ENCODE results near the gene ADAMTSL3. TPM values are rescaled to one million over a fixed set of nuclear protein-coding genes. Genes with fewer than 3 reads are reported as not detected.
"Not testable (repeated sequence)": the region's sequence is repeated elsewhere in the genome, so short reads cannot be mapped to it uniquely, and the experiment has no call there.

The ADAMTSL3 gene
- total RNA-seq, 8 experiments from 2014 or later, result 0.08 to 53.7 (median 0.32) TPM

DNA sequence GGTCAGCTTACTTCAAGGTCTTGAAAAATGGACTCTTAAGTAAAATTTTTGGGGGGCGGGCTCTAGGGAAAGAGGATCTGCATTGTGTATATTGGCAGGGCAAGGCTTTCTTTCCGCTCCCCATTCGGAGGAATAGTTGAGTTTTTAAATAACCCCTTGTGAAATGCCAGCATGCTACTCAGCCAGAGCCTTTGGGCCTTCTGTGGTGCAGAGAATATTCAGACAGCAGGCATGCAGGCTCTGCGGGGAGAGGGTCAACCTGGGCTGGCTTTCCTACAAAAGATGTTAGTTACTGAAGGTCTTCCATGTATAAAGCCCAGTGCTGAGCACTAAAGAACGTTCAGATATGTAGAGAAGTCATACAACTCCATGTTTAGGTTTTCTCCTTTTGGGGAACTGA, 40.6 kb downstream of the ADAMTSL3 start:
- in situ Hi-C loops (cut with MboI; ENCODE audit: low pct_unique_long_range_greater_than_20kb in 2 of 9, low sequenced_read_pairs in 9 of 9, unreplicated experiment in 9 of 9), result no loop called here
- 25 to 93% (median 57%) methylated on average over 2 to 5 of the region's 5 CpGs; no CpG with 5 or more reads in 2 of the 10 experiments for WGBS, 10 experiments
- peak in 1 of 8 experiments; percentile 2 for ATAC-seq (replicated peaks in 6 of 8)

GRCh38 chr15:83695246-83695645, 41.3 kb downstream of the ADAMTSL3 start:
- H3K27ac ChIP-seq, result no peak overlapping the region
- 0 to 80% (median 17%) methylated on average over 1 to 2 of the region's 3 CpGs; no CpG with 5 or more reads in 1 of the 10 experiments for WGBS, 10 experiments
- peak in 3 of 8 experiments; percentile 4 to 38 (median 9) for ATAC-seq (replicated peaks in 6 of 8)
- no peak overlapping the region for H3K4me3 ChIP-seq
- no peaks in the 10 kb centered on the region for H3K4me1 ChIP-seq (replicated peaks in 1 of 2)
- in situ Hi-C loops (cut with MboI; ENCODE audit: low pct_unique_long_range_greater_than_20kb in 2 of 9, low sequenced_read_pairs in 9 of 9, unreplicated experiment in 9 of 9), result no loop called here

More for the DNA sequence above, 40.6 kb downstream of the ADAMTSL3 start:
- Histone ChIP-seq H3K27ac (no peak overlapping the region), H3K4me3 (no peak overlapping the region), H3K4me1 (replicated peaks in 1 of 2) (no peaks in the 10 kb centered on the region)

DNA sequence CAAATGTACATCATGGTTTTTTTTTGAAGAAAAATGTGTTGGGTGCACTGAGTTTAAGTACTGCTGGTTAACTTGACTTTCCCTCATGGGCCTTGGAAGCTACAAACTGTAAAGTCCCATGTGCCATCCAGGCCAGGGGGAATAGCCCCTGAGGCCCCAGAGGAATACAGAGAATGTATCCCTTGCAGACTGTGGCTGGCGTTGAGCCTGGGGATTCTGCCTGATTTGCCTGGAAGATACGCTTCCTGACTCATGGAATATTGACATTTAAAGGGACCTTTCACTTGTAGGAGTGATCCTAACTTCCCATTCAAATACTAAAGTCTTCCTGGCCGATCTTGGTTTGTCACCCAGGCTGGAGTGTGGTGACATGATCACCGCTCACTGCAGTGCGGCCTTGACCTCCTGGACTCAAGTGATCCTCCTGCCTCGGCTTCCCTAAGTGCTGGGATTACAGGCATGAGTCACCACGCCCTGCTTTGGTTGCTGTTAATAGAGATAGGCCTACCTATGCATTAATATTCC, 42.0 kb downstream of the ADAMTSL3 start:
- no peaks in the 10 kb centered on the region for H3K4me1 ChIP-seq (replicated peaks in 1 of 2)
- no peak overlapping the region for H3K27ac ChIP-seq
- H3K4me3 ChIP-seq, result no peak overlapping the region
- 33 to 93% (median 82%) methylated on average over 2 to 5 of the region's 7 CpGs; no CpG with 5 or more reads in 3 of the 10 experiments for WGBS, 10 experiments
- in situ Hi-C loops (cut with MboI; ENCODE audit: low pct_unique_long_range_greater_than_20kb in 2 of 9, low sequenced_read_pairs in 9 of 9, unreplicated experiment in 9 of 9), result no loop called here
- no peak for ATAC-seq (replicated peaks in 6 of 8)

- in situ Hi-C loops (cut with MboI; ENCODE audit: low pct_unique_long_range_greater_than_20kb in 2 of 9, low sequenced_read_pairs in 9 of 9, unreplicated experiment in 9 of 9), result no loop called here
- ATAC-seq (replicated peaks in 6 of 8), result no peak
- Histone ChIP-seq H3K4me3 (no peak overlapping the region), H3K27ac (no peak overlapping the region), H3K4me1 (replicated peaks in 1 of 2) (no peaks in the 10 kb centered on the region)
Measured at GRCh38 chr15:83697716-83698115, 43.8 kb downstream of the ADAMTSL3 start.

- Histone ChIP-seq H3K4me1 (replicated peaks in 1 of 2) (no peaks in the 10 kb centered on the region), H3K4me3 (no peak overlapping the region), H3K27ac (no peak overlapping the region)
- peak in 3 of 8 experiments; percentile 50 to 61 (median 55) for ATAC-seq (replicated peaks in 6 of 8)
- in situ Hi-C loops (cut with MboI; ENCODE audit: low pct_unique_long_range_greater_than_20kb in 2 of 9, low sequenced_read_pairs in 9 of 9, unreplicated experiment in 9 of 9), result no loop called here
- 59 to 91% (median 60%) methylated on average over 1 to 3 of the region's 3 CpGs; no CpG with 5 or more reads in 5 of the 10 experiments for WGBS, 10 experiments
Measured at GRCh38 chr15:83698294-83698693, 44.4 kb downstream of the ADAMTSL3 start.

GRCh38 chr15:83699028-83699427, 45.1 kb downstream of the ADAMTSL3 start:
- WGBS, 10 experiments, result 0 to 50% (median 0%) methylated on average over 1 to 2 of the region's 2 CpGs; no CpG with 5 or more reads in 1 of the 10 experiments
- ATAC-seq (replicated peaks in 6 of 8), result peak in 3 of 8 experiments; percentile 69 to 84 (median 69)
- in situ Hi-C loops (cut with MboI; ENCODE audit: low pct_unique_long_range_greater_than_20kb in 2 of 9, low sequenced_read_pairs in 9 of 9, unreplicated experiment in 9 of 9), result no loop called here
- no peak overlapping the region for H3K4me3 ChIP-seq
- no peak overlapping the region for H3K27ac ChIP-seq
- no peaks in the 10 kb centered on the region for H3K4me1 ChIP-seq (replicated peaks in 1 of 2)

- ATAC-seq (replicated peaks in 6 of 8), result no peak
- in situ Hi-C loops (cut with MboI; ENCODE audit: low pct_unique_long_range_greater_than_20kb in 2 of 9, low sequenced_read_pairs in 9 of 9, unreplicated experiment in 9 of 9), result no loop called here
- WGBS, 10 experiments, result 70 to 94% (median 90%) methylated on average over 2 to 3 of the region's 3 CpGs; no CpG with 5 or more reads in 7 of the 10 experiments
- Histone ChIP-seq H3K27ac (no peak overlapping the region), H3K4me3 (no peak overlapping the region), H3K4me1 (replicated peaks in 1 of 2) (no peaks in the 10 kb centered on the region)
Measured at GRCh38 chr15:83700082-83700481, 46.2 kb downstream of the ADAMTSL3 start.

GRCh38 chr15:83702314-83702713, 48.4 kb downstream of the ADAMTSL3 start:
- H3K27ac ChIP-seq; H3K4me3 ChIP-seq; ATAC-seq (replicated peaks in 6 of 8); H3K4me1 ChIP-seq (replicated peaks in 1 of 2); in situ Hi-C loops (cut with MboI; ENCODE audit: low pct_unique_long_range_greater_than_20kb in 2 of 9, low sequenced_read_pairs in 9 of 9, unreplicated experiment in 9 of 9): not testable (repeated sequence)
- WGBS, 10 experiments, result 67 to 100% (median 83%) methylated on average over 1 to 2 of the region's 2 CpGs; no CpG with 5 or more reads in 4 of the 10 experiments

DNA sequence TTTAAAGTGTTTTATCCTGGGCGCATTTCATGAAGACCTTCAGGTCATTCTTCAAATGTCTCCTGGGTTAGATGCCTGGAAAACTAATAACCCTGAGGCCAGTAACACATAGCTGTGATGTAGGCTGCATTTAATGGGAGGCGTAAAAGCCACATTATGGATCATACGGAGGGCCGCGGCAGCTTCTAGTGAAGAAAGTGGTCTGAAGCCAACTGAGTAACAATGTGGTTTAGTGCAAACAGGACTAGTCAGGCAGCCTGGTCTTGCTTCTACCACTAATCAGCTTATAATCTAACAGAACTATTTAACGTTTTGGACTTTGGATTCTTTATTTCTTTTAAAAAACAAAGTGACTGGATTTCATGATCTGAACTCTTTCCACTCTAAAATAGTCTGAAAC, 54.4 kb downstream of the ADAMTSL3 start:
- WGBS, 10 experiments, result 17 to 100% (median 82%) methylated on average over 1 to 6 of the region's 6 CpGs
- no peak overlapping the region for H3K4me3 ChIP-seq
- in situ Hi-C loops (cut with MboI; ENCODE audit: low pct_unique_long_range_greater_than_20kb in 2 of 9, low sequenced_read_pairs in 9 of 9, unreplicated experiment in 9 of 9), result no loop called here
- H3K27ac ChIP-seq, result no peak overlapping the region
- H3K4me1 ChIP-seq (replicated peaks in 1 of 2), result no peaks in the 10 kb centered on the region
- no peak for ATAC-seq (replicated peaks in 6 of 8)

DNA sequence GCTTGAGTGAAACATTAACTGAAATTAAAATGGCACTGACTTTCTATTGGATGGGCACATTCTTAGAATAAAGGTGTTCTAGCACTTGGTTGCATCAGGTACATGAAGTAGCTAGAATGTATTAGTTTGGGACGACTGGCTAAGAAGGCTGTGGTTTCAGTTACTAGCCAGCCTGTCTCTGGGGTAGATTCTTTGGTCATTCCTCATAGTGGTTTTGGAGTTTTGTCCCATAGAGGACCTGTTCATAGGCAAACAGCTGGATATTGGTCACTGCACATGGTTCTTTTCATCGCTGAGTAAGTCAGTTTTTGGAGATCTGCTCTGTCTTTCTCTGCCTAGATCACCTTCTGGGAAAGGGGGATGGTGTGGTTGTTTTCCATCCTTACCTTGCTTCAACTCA, 55.3 kb downstream of the ADAMTSL3 start:
- 14 to 100% (median 69%) methylated on average over 1 to 2 of the region's 2 CpGs; no CpG with 5 or more reads in 2 of the 10 experiments for WGBS, 10 experiments
- H3K4me1 ChIP-seq (replicated peaks in 1 of 2), result no peaks in the 10 kb centered on the region
- ATAC-seq (replicated peaks in 6 of 8), result no peak
- no peak overlapping the region for H3K4me3 ChIP-seq
- no peak overlapping the region for H3K27ac ChIP-seq
- in situ Hi-C loops (cut with MboI; ENCODE audit: low pct_unique_long_range_greater_than_20kb in 2 of 9, low sequenced_read_pairs in 9 of 9, unreplicated experiment in 9 of 9), result no loop called here

DNA sequence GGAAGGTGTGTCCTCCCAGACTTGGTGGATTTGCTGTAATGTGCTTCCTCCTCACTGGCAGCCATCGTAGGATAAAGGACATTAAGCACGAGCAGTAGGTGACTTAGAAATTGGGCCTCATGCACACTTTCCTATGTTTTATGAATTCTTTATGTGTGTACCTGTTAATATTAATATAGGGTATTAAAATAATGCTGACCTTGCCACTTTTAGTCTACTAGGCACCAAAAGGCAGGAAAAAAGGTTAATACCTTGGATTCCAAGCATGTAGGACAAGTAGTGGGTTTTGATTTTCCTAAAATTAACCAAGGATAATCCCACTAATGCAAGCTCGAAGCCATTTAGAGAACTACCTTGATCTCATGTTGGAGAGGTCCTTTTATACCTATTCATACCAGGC, 55.9 kb downstream of the ADAMTSL3 start:
- 66 to 100% (median 82%) methylated on average over 1 to 3 of the region's 3 CpGs for WGBS, 10 experiments
- Histone ChIP-seq H3K4me1 (replicated peaks in 1 of 2) (no peaks in the 10 kb centered on the region), H3K27ac (no peak overlapping the region), H3K4me3 (no peak overlapping the region)
- in situ Hi-C loops (cut with MboI; ENCODE audit: low pct_unique_long_range_greater_than_20kb in 2 of 9, low sequenced_read_pairs in 9 of 9, unreplicated experiment in 9 of 9), result no loop called here
- ATAC-seq (replicated peaks in 6 of 8), result no peak

DNA sequence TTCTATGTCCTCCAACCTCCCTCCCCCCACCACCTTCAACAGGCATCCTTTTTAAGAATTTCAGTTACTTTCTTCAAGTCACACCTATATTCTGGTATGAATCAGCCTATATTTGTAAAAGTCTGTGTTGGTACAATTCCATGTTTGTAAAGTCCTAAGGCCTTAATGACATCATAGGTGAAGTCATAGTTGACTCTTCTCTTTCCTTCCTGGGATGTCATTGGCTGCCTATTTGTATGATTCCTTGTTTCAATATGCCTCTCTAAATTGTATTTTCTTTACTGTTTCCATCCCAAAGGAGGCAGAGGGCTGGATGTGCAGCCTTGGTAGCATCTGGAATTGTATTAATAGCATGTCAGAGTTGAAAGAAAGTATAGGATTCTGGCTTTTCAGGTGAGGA, 56.5 kb downstream of the ADAMTSL3 start:
- no peak for ATAC-seq (replicated peaks in 6 of 8)
- in situ Hi-C loops (cut with MboI; ENCODE audit: low pct_unique_long_range_greater_than_20kb in 2 of 9, low sequenced_read_pairs in 9 of 9, unreplicated experiment in 9 of 9), result no loop called here
- Histone ChIP-seq H3K4me1 (replicated peaks in 1 of 2) (no peaks in the 10 kb centered on the region), H3K4me3 (no peak overlapping the region), H3K27ac (no peak overlapping the region)

- WGBS, 10 experiments, result 37 to 87% (median 70%) methylated on average over 3 to 5 of the region's 5 CpGs
- Histone ChIP-seq H3K4me3 (no peak overlapping the region), H3K4me1 (replicated peaks in 1 of 2) (no peaks in the 10 kb centered on the region), H3K27ac (no peak overlapping the region)
- no peak for ATAC-seq (replicated peaks in 6 of 8)
- in situ Hi-C loops (cut with MboI; ENCODE audit: low pct_unique_long_range_greater_than_20kb in 2 of 9, low sequenced_read_pairs in 9 of 9, unreplicated experiment in 9 of 9), result no loop called here
Measured at GRCh38 chr15:83711236-83711635, 57.3 kb downstream of the ADAMTSL3 start.

GRCh38 chr15:83713242-83713641, 59.3 kb downstream of the ADAMTSL3 start:
- in situ Hi-C loops (cut with MboI; ENCODE audit: low pct_unique_long_range_greater_than_20kb in 2 of 9, low sequenced_read_pairs in 9 of 9, unreplicated experiment in 9 of 9), result no loop called here
- H3K27ac ChIP-seq, result no peak overlapping the region
- H3K4me1 ChIP-seq (replicated peaks in 1 of 2), result no peaks in the 10 kb centered on the region
- ATAC-seq (replicated peaks in 6 of 8), result no peak
- WGBS, 10 experiments, result 0 to 94% (median 60%) methylated on average over 1 to 3 of the region's 3 CpGs; no CpG with 5 or more reads in 1 of the 10 experiments
- no peak overlapping the region for H3K4me3 ChIP-seq

All from motor neuron (in vitro differentiated cells).